ENCODE results near the gene CSHL1.

DNA sequence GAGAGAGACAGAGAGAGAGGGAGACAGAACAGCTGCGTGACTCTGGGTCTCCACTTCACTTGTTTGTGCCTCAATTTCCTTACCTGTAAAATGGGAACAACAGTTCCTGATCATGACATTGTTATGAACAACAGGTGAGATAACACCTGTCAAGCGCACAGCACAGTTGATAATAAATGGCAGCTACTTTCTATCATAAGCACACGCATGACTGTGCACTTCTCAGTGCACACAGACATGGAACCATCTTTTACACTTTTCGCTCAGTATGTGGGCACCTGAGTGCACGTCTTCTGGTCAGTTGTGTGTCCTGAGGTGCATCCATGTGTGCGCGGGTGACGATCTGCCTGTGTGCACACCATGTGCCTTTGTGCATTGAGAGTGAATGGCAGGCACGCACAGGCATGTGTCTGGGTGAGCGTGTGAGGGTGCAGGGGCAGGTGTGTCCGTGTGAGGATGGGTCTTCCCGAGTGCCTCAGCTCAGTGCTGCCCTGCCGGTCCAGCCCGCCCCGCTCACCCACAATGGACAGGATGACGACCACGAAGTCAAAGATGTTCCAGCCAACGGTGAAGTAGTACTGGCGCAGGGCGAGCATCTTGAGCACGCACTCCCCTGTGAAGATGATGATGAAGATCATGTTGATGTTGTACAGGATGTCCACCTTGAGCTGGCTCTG, 31.4 kb upstream of the CSHL1 start:
- no peak for TF ChIP-seq STAT1 (IDR thresholded peaks at IDR 0.05; ENCODE audit: unreplicated experiment)
- TF ChIP-seq, protein P1, sequence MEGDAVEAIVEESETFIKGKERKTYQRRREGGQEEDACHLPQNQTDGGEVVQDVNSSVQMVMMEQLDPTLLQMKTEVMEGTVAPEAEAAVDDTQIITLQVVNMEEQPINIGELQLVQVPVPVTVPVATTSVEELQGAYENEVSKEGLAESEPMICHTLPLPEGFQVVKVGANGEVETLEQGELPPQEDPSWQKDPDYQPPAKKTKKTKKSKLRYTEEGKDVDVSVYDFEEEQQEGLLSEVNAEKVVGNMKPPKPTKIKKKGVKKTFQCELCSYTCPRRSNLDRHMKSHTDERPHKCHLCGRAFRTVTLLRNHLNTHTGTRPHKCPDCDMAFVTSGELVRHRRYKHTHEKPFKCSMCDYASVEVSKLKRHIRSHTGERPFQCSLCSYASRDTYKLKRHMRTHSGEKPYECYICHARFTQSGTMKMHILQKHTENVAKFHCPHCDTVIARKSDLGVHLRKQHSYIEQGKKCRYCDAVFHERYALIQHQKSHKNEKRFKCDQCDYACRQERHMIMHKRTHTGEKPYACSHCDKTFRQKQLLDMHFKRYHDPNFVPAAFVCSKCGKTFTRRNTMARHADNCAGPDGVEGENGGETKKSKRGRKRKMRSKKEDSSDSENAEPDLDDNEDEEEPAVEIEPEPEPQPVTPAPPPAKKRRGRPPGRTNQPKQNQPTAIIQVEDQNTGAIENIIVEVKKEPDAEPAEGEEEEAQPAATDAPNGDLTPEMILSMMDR (conservative IDR thresholded peaks at IDR 0.05; ENCODE audit: low read depth in 2 of 2), result no peak
- no peak for TF ChIP-seq EZH2 (IDR thresholded peaks at IDR 0.05; ENCODE audit: low read depth, unreplicated experiment)
- TF ChIP-seq EZH2phosphoT487 (IDR thresholded peaks at IDR 0.05; ENCODE audit: unreplicated experiment), result no peak
- TF ChIP-seq, protein P2, sequence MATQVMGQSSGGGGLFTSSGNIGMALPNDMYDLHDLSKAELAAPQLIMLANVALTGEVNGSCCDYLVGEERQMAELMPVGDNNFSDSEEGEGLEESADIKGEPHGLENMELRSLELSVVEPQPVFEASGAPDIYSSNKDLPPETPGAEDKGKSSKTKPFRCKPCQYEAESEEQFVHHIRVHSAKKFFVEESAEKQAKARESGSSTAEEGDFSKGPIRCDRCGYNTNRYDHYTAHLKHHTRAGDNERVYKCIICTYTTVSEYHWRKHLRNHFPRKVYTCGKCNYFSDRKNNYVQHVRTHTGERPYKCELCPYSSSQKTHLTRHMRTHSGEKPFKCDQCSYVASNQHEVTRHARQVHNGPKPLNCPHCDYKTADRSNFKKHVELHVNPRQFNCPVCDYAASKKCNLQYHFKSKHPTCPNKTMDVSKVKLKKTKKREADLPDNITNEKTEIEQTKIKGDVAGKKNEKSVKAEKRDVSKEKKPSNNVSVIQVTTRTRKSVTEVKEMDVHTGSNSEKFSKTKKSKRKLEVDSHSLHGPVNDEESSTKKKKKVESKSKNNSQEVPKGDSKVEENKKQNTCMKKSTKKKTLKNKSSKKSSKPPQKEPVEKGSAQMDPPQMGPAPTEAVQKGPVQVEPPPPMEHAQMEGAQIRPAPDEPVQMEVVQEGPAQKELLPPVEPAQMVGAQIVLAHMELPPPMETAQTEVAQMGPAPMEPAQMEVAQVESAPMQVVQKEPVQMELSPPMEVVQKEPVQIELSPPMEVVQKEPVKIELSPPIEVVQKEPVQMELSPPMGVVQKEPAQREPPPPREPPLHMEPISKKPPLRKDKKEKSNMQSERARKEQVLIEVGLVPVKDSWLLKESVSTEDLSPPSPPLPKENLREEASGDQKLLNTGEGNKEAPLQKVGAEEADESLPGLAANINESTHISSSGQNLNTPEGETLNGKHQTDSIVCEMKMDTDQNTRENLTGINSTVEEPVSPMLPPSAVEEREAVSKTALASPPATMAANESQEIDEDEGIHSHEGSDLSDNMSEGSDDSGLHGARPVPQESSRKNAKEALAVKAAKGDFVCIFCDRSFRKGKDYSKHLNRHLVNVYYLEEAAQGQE (IDR thresholded peaks at IDR 0.05; ENCODE audit: unreplicated experiment), result no peak
- no peak for TF ChIP-seq POLR2AphosphoS5 (IDR thresholded peaks at IDR 0.05; ENCODE audit: low read depth)
